Stomach (tissue), 19 donors: Measurements from ENCODE around the gene MRE11. TPM values are rescaled to one million over a fixed set of nuclear protein-coding genes. Genes with fewer than 3 reads are reported as not detected.

ENCODE experiments used
- DNase-seq, 2 donors: peaks; one replicate each; pipeline versions ENCODE4 v3.0.0 to v3.0.0-alpha.2; 2013 to 2019
- H3K27ac ChIP-seq, 5 donors: fragments of 200-600 bp in 4 of 5; sonication (generic) in 4 of 5; one replicate each; pipeline ENCODE4 v1.5.1; 2013 to 2019; ENCODE audit warnings: mild to moderate bottlenecking in 1 of 5, moderate library complexity in 1 of 5
- H3K27me3 ChIP-seq, 3 donors: fragments of 200-600 bp; sonication (generic); one replicate each; pipeline ENCODE4 v1.5.1; 2017 to 2019; ENCODE audit warnings: mixed run types in 1 of 3
- H3K36me3 ChIP-seq, 4 donors: fragments of 200-600 bp; sonication (generic); 1 replicate in 3 of 4; 2 replicates in 1 of 4; pipeline ENCODE4 v1.5.1; 2016 to 2019
- H3K4me1 ChIP-seq, 4 donors: fragments of 200-600 bp; sonication (generic); one replicate each; pipeline ENCODE4 v1.5.1; 2016 to 2019
- H3K4me3 ChIP-seq, 4 donors: fragments of 200-600 bp; sonication (generic) in 3 of 4; one replicate each; pipeline ENCODE4 v1.5.1; 2016 to 2019; ENCODE audit warnings: mild to moderate bottlenecking in 1 of 4
- H3K9me3 ChIP-seq, 4 donors: fragments of 200-600 bp; sonication (generic); one replicate each; pipeline ENCODE4 v1.5.1; 2016 to 2019
- CTCF ChIP-seq, 7 experiments: fragments of 450-650 bp in 4 of 7; fragments of 200-600 bp in 3 of 7; sonication (generic) in 3 of 7; IDR thresholded peaks; one replicate each; pipeline ENCODE4 v1.5.1; 2016 to 2019; ENCODE audit warnings: antibody characterized with exemption in 7 of 7, control low read depth in 2 of 7, mild to moderate bottlenecking in 1 of 7
- EP300 ChIP-seq: sonication (generic); formaldehyde crosslinking; IDR thresholded peaks from one replicate; pipeline ENCODE4 v1.6.1; 2017; ENCODE audit warnings: antibody characterized with exemption
- POLR2A ChIP-seq, 4 donors: fragments of 450-650 bp; IDR thresholded peaks; one replicate each; pipeline ENCODE4 v1.6.1; 2016; ENCODE audit warnings: antibody characterized with exemption in 4 of 4, control low read depth in 2 of 4, mild to moderate bottlenecking in 1 of 4, moderate library complexity in 1 of 4
- POLR2AphosphoS5 ChIP-seq, 3 donors: sonication (generic); formaldehyde crosslinking; IDR thresholded peaks; one replicate each; pipeline ENCODE4 v1.6.1; 2016; ENCODE audit warnings: antibody characterized with exemption in 3 of 3
- WGBS, 5 donors: extraction: QIAGEN DNeasy Blood & Tissue Kit in 3 of 5; methylation state at CpG; one replicate each; pipeline versions ENCODE4 v1.1.5 to v1.1.7; 2013 to 2018; 5-methylcytosine and 5-hydroxymethylcytosine counted together
- intact Hi-C: fragments of 100-400 bp; cut with DNase I; formaldehyde crosslinking; loops from one replicate; pipeline ENCODE4 v1.15.1; 2023; ENCODE audit warnings: low total_unique reads
- long read RNA-seq, 10 donors: transcript quantifications; one replicate each; lab custom pipeline, GENCODE V29; 2026
- polyA plus RNA-seq, 3 donors: library from polyadenylated mRNA; stranded (reverse); fragments of 200-250 nt; gene quantifications; one replicate each; pipeline ENCODE4 v1.2.3, GENCODE V29; 2013
- total RNA-seq, 5 donors: library from RNA; depleted of rRNA; stranded (reverse); fragments of >200 nt; gene quantifications; one replicate each; pipeline versions ENCODE4 v1.1.0 to v1.2.3, GENCODE V29; 2014 to 2016
- donor health status: healthy with polysubstance abuse.
- donor health status: Bipolar disorder and iron deficiency.
- donor health status: healthy.

The MRE11 gene
- 10 to 100 TPM in 3 of 5 donors, 1 to 10 TPM in 2; 2.0 to 39.3 (median 10.5) TPM for total RNA-seq
- 1 to 10 TPM; 1.5 to 5.9 (median 3.5) TPM for polyA plus RNA-seq
- long read RNA-seq, donor 1, full-length matches to known transcripts, result 1 of 1 reads
- long read RNA-seq, donor 1, partial matches to known transcripts, result 0 of 1 reads
- long read RNA-seq, donor 1, other reads (novel, unspliced or antisense), result 0 of 1 reads
- long read RNA-seq, donor 2, result 0 reads
- long read RNA-seq, donor 3, result 0 reads
- long read RNA-seq, donor 4, result 0 reads
- long read RNA-seq, donor 5, partial matches to known transcripts, result 8 of 8 reads
- long read RNA-seq, donor 5, other reads (novel, unspliced or antisense), result 0 of 8 reads
- long read RNA-seq, donor 6, full-length matches to known transcripts, result 1 of 1 reads
- long read RNA-seq, donor 6, partial matches to known transcripts, result 0 of 1 reads
- long read RNA-seq, donor 6, other reads (novel, unspliced or antisense), result 0 of 1 reads
- long read RNA-seq, donor 7, result 0 reads
- long read RNA-seq, donor 8, full-length matches to known transcripts, result 1 of 1 reads
- long read RNA-seq, donor 8, partial matches to known transcripts, result 0 of 1 reads
- long read RNA-seq, donor 8, other reads (novel, unspliced or antisense), result 0 of 1 reads
- long read RNA-seq, donor 9, partial matches to known transcripts, result 0 of 15 reads
- long read RNA-seq, donor 9, other reads (novel, unspliced or antisense), result 15 of 15 reads
- long read RNA-seq, donor 10, result 0 reads

DNA sequence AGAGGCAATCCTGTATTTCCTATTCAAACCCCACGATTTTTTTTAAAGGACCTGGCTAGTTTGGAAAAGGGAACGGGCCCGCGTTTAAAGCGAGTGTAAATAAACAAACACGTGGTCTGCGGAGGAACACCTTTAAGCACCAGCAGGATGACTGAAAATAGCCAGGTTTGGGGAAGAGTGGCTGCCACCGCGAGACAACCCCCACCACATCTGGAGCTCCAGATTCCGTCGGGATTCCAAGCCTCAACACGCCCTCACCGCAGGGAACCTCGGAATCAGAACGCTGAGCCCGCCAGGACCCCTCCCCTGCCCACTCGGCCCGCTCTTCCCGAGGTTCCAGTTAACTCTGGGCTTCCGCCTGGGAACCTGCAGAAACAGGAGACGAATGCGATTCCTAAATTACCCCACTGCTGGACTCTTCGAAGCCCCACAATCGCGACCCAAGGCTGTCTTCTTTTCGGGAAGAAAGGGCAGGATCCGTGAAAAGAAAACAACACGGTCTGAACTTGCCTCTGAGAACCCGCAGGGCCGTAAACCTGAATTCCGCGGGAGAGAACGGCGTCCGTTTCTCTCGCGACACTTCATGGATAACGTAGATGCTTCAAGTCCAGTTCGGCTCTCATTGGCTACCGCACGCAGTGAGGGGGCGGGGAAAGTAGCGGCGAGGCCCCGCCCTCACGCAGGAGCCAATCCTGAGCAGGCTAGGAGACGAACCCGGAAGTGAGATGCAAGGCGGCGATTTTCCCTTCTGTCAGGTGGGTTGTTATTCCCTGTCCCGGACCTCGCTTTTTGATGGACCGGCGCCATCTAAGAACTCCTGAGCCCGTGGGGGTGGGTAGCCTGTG lies at the start of gene MRE11, which contains the start of gene ANKRD49:
MRE11 (minus strand) TSS at position 564 of the 845 bp plus-strand sequence. CDS start 1,043 bp downstream, outside the sequence.
ANKRD49 (plus strand) TSS at position 704 of the 845 bp plus-strand sequence. CDS start 2,710 bp downstream, outside the sequence.
- peaks cover 11 to 41% (median 26%) of the 10 kb centered on the region in 4 donors for H3K4me1 ChIP-seq
- peak; percentile 98 to 99 for DNase-seq
- H3K27me3 ChIP-seq, result no peaks in the 10 kb centered on the region
- H3K9me3 ChIP-seq, result no peaks in the 10 kb centered on the region
- 0 to 1% (median 0%) methylated on average over 20 to 55 of the region's 55 CpGs for WGBS, 5 donors
- TF ChIP-seq POLR2AphosphoS5 (IDR thresholded peaks at IDR 0.05), result peak; percentile 49 to 89 (median 73)
- no peak for TF ChIP-seq POLR2A (IDR thresholded peaks at IDR 0.05)
- H3K27ac ChIP-seq, result peak within 1 kb of the TSS; percentile 67 to 93 (median 87)
- intact Hi-C loops, result no loop called here
- H3K36me3 ChIP-seq, result peaks cover 10 to 44% (median 40%) of the 10 kb centered on the region in 4 donors
- H3K4me3 ChIP-seq, result peak within 1 kb of the TSS; percentile 80 to 98 (median 86)

DNA sequence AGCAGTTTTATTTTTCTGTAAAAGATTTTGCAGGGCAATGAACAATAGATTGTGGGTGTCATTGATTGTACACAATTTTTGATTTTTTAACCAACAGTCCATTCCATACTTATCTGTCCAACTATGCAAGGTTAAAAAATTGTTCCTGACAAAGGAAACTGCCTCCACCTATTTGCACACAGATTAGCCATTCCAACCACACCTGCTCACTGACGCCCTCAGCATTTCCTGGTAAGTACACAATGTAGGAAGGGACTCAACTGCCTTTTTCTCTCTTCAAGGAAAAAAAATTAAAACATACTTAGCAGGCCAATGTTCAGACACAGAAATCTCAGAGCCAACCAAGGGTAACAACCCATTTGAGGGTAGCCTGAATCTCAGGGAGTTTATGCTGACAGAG lies 45.8 kb upstream of the MRE11 start:
- Histone ChIP-seq H3K9me3 (no peaks in the 10 kb centered on the region), H3K4me1 (peaks cover 5 to 31% (median 18%) of the 10 kb centered on the region in 4 donors), H3K36me3 (no peaks in the 10 kb centered on the region), H3K27me3 (no peaks in the 10 kb centered on the region), H3K4me3 (no peak overlapping the region), H3K27ac (peak overlapping the region; percentile 64 to 83 (median 77))
- DNase-seq, result peak; percentile 58 to 89
- TF ChIP-seq CTCF (IDR thresholded peaks at IDR 0.05) (no peak), EP300 (no peak), POLR2A (IDR thresholded peaks at IDR 0.05) (no peak), POLR2AphosphoS5 (IDR thresholded peaks at IDR 0.05) (peak in 2 of 3 donors; percentile 52 to 84)
- intact Hi-C loops, result no loop called here
- 13 to 52% (median 30%) methylated on average over 1 of the region's 1 CpG for WGBS, 5 donors

GRCh38 chr11:94537031-94537600 lies 43.5 kb upstream of the MRE11 start:
- H3K36me3 ChIP-seq, result no peaks in the 10 kb centered on the region
- intact Hi-C loops, result no loop called here
- no peaks in the 10 kb centered on the region for H3K9me3 ChIP-seq
- WGBS, 5 donors, result 17 to 33% (median 29%) methylated on average over 3 of the region's 3 CpGs
- no peak overlapping the region for H3K4me3 ChIP-seq
- peak overlapping the region in 4 of 5 donors; percentile 22 to 61 (median 38) for H3K27ac ChIP-seq
- H3K27me3 ChIP-seq, result no peaks in the 10 kb centered on the region
- peak in 1 of 2 donors; percentile 63 for DNase-seq
- H3K4me1 ChIP-seq, result peaks cover 0 to 20% (median 8%) of the 10 kb centered on the region in 4 donors
- TF ChIP-seq POLR2AphosphoS5 (IDR thresholded peaks at IDR 0.05) (peak in 1 of 3 donors; percentile 59), EP300 (no peak), CTCF (IDR thresholded peaks at IDR 0.05) (no peak), POLR2A (IDR thresholded peaks at IDR 0.05) (no peak)

DNA sequence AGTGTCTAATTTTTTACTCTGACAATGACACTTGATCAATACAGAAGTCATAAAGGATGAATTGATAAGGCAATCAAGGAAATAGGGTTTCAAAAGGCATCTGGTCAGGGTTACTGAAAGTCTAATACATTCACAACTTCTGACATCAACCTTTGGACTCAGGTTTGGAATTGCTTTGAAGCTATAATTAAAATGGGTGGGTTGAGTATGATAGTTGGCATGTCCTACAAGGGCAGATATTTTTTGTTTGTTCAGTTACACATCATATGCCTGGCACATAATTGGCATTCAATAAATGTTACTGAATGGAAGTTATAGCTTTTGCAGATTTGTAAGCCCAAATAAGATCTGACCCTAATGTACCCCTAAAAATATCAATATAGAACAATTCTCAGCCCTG lies 42.7 kb upstream of the MRE11 start:
- Histone ChIP-seq H3K36me3 (no peaks in the 10 kb centered on the region), H3K4me1 (peaks cover 0 to 20% (median 8%) of the 10 kb centered on the region in 4 donors), H3K27me3 (no peaks in the 10 kb centered on the region), H3K4me3 (no peak overlapping the region), H3K27ac (peak overlapping the region in 1 of 5 donors; percentile 46), H3K9me3 (no peaks in the 10 kb centered on the region)
- intact Hi-C loops, result no loop called here
- no peak for DNase-seq
- TF ChIP-seq POLR2AphosphoS5 (IDR thresholded peaks at IDR 0.05), result no peak
- no peak for TF ChIP-seq POLR2A (IDR thresholded peaks at IDR 0.05)
- TF ChIP-seq CTCF (IDR thresholded peaks at IDR 0.05), result no peak
- TF ChIP-seq EP300, result no peak
